CD4-positive, alpha-beta T cell (primary cell): ENCODE measurements around the gene LIPK. TPM values are rescaled to one million over a fixed set of nuclear protein-coding genes. Genes with fewer than 3 reads are reported as not detected.

ENCODE experiments used
- ATAC-seq: fragments of 200-7000 bp; cut with Tn5 transposase; one replicate; pipeline ENCODE4 v1.10.0; 2022; ENCODE audit warnings: mild to moderate bottlenecking; ENCODE audit not compliant: poor library complexity
- CTCF ChIA-PET: fragments of 350-600 bp; sonication (Branson Sonifier 250); formaldehyde crosslinking; loops from one replicate; lab custom pipeline; 2021; ENCODE audit warnings: antibody characterized with exemption, inconsistent platforms; lab: Charles Lee
- POLR2A ChIA-PET: fragments of 350-600 bp; sonication (Branson Sonifier 250); formaldehyde crosslinking; loops from one replicate; lab custom pipeline; 2021; ENCODE audit warnings: antibody characterized with exemption, inconsistent platforms; lab: Charles Lee
- DNase-seq, 14 experiments: peaks; one replicate each; pipeline ENCODE4 v3.0.0-alpha.2; 2013 to 2020; ENCODE audit warnings: mixed read lengths in 2 of 14
- H3K27ac ChIP-seq, 2 donors: one replicate each; pipeline versions ENCODE4 v1.5.1 to v1.7.0; 2013; ENCODE audit warnings: low read length in 2 of 2, low read depth in 1 of 2, mild to moderate bottlenecking in 1 of 2
- H3K27me3 ChIP-seq, 2 experiments: 1 replicate in 1 of 2; 2 replicates in 1 of 2; pipeline versions ENCODE4 v1.6.1 to v1.7.0; 2013; ENCODE audit warnings: low read length in 2 of 2, control low read depth in 1 of 2, mild to moderate bottlenecking in 1 of 2, moderate library complexity in 1 of 2; ENCODE audit not compliant: insufficient read depth in 2 of 2, control insufficient read depth in 1 of 2
- H3K36me3 ChIP-seq: one replicate; pipeline ENCODE4 v1.6.1; 2013; ENCODE audit warnings: low read length, control low read depth; ENCODE audit not compliant: insufficient read depth
- H3K4me1 ChIP-seq: one replicate; pipeline ENCODE4 v1.6.1; 2013; ENCODE audit warnings: low read length, control low read depth; ENCODE audit not compliant: insufficient read depth
- H3K4me3 ChIP-seq: one replicate; pipeline ENCODE4 v1.5.1; 2013; ENCODE audit warnings: mild to moderate bottlenecking, low read length, moderate library complexity
- H3K9me3 ChIP-seq, 2 experiments: 1 replicate in 1 of 2; 2 replicates in 1 of 2; pipeline versions ENCODE4 v1.6.1 to v1.7.0; 2013; ENCODE audit warnings: low read length in 2 of 2, mild to moderate bottlenecking in 2 of 2, control low read depth in 1 of 2, moderate library complexity in 1 of 2; ENCODE audit not compliant: control insufficient read depth in 1 of 2, insufficient read depth in 1 of 2
- H3K27ac Mint-ChIP-seq: one replicate; pipeline ENCODE4 v1.8.0; 2020; ENCODE audit warnings: mixed read lengths
- H3K27me3 Mint-ChIP-seq: one replicate; pipeline ENCODE4 v1.8.0; 2021; ENCODE audit warnings: mixed read lengths
- H3K36me3 Mint-ChIP-seq: one replicate; pipeline ENCODE4 v1.8.0; 2021; ENCODE audit warnings: low read depth, mixed read lengths
- H3K4me1 Mint-ChIP-seq: one replicate; pipeline ENCODE4 v1.8.0; 2021; ENCODE audit warnings: low read depth, mixed read lengths
- H3K4me3 Mint-ChIP-seq: one replicate; pipeline ENCODE4 v1.8.0; 2020; ENCODE audit warnings: mild to moderate bottlenecking, mixed read lengths
- H3K9me3 Mint-ChIP-seq: one replicate; pipeline ENCODE4 v1.8.0; 2020; ENCODE audit warnings: mixed read lengths
- intact Hi-C, 2 experiments: fragments of 100-400 bp; cut with DNase I in 1 of 2; cut with micrococcal nuclease in 1 of 2; formaldehyde crosslinking; loops; one replicate each; pipeline versions ENCODE4 v1.15.1 to v1.9.0; 2023 to 2025; cut with DNase I, micrococcal nuclease
- total RNA-seq, 174 experiments: library from RNA in 2 of 174; stranded (reverse) in 2 of 174; gene quantifications; one replicate each; pipeline ENCODE4 v1.2.3 and lab custom pipeline; 2021 to 2026
- TF ChIP-seq, protein P1 (sequence below): fragments of 200-600 bp; IDR thresholded peaks from one replicate; pipeline ENCODE4 v1.8.0; 2022; ENCODE audit warnings: antibody characterized with exemption, mild to moderate bottlenecking

Gene LIPK
- total RNA-seq, 2 experiments from 2014 or later: not detected

- ATAC-seq (no peak), DNase-seq (no peak)
- H3K27ac Mint-ChIP-seq: no peak overlapping the region
- Histone ChIP-seq H3K9me3 (no peaks in the 10 kb centered on the region), H3K4me3 (no peak overlapping the region), H3K27me3 (no peaks in the 10 kb centered on the region), H3K27ac (no peak overlapping the region), H3K36me3 (no peaks in the 10 kb centered on the region), H3K4me1 (no peaks in the 10 kb centered on the region)
- POLR2A ChIA-PET: no interaction called here
- no peak overlapping the region for H3K4me3 Mint-ChIP-seq
- H3K36me3 Mint-ChIP-seq: no peaks in the 10 kb centered on the region
- CTCF ChIA-PET: interaction anchor here (0.6 kb wide), 1 partner anchor 128 kb away, joined by 3 read pairs; no protein-coding TSS in a partner anchor
- no peaks in the 10 kb centered on the region for H3K9me3 Mint-ChIP-seq
- intact Hi-C loops: no loop called here
- peaks cover 4% of the 10 kb centered on the region for H3K27me3 Mint-ChIP-seq
- H3K4me1 Mint-ChIP-seq: no peaks in the 10 kb centered on the region
- TF ChIP-seq, protein P1, sequence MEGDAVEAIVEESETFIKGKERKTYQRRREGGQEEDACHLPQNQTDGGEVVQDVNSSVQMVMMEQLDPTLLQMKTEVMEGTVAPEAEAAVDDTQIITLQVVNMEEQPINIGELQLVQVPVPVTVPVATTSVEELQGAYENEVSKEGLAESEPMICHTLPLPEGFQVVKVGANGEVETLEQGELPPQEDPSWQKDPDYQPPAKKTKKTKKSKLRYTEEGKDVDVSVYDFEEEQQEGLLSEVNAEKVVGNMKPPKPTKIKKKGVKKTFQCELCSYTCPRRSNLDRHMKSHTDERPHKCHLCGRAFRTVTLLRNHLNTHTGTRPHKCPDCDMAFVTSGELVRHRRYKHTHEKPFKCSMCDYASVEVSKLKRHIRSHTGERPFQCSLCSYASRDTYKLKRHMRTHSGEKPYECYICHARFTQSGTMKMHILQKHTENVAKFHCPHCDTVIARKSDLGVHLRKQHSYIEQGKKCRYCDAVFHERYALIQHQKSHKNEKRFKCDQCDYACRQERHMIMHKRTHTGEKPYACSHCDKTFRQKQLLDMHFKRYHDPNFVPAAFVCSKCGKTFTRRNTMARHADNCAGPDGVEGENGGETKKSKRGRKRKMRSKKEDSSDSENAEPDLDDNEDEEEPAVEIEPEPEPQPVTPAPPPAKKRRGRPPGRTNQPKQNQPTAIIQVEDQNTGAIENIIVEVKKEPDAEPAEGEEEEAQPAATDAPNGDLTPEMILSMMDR: no peak
These were observed 23.6 kb upstream of the LIPK start for GRCh38 chr10:88682491-88682890.

DNA sequence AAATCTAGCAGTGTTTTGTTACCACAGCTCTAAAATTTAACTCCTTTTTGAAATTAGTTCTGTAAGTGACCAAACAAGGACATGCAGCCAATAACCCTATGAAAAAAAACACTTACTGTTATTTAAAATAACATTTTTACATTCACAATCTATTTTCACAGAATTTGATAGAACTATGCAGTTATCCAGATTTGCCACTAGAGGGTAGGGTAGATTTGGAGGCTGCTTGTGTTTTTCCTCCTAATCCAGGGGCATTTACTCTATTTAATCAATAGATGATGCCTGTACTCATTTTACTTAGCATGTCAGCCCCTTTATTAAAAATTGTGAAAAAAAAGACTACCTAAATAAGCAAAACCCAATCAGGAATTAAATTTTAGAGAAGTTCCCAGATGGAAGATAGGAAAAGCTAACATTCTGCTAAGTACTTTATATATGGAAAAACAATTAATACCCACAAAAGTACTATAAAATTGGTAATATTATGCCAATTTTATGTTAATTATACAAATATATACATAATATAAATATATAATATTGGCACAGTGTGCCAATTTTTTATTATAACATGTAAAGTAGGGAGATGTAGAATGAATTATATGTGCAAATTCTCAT, 18.1 kb upstream of the LIPK start:
- no peaks in the 10 kb centered on the region for H3K27me3 ChIP-seq

GRCh38 chr10:88689366-88689765, 16.7 kb upstream of the LIPK start:
- intact Hi-C loops: loop anchor here (5.0 kb wide), 3 partner anchors 123 to 528 kb away; no protein-coding TSS in a partner anchor
- H3K4me1 ChIP-seq: no peaks in the 10 kb centered on the region
- ChIA-PET POLR2A (no interaction called here), CTCF (no interaction called here)
- H3K27ac Mint-ChIP-seq: no peak overlapping the region
- no peak overlapping the region for H3K4me3 ChIP-seq
- H3K4me3 Mint-ChIP-seq: no peak overlapping the region
- H3K27me3 ChIP-seq: no peaks in the 10 kb centered on the region
- no peaks in the 10 kb centered on the region for H3K36me3 ChIP-seq
- DNase-seq (no peak), ATAC-seq (no peak)
- TF ChIP-seq, protein P1: no peak
- no peaks in the 10 kb centered on the region for H3K4me1 Mint-ChIP-seq
- H3K36me3 Mint-ChIP-seq: no peaks in the 10 kb centered on the region
- no peaks in the 10 kb centered on the region for H3K27me3 Mint-ChIP-seq
- no peaks in the 10 kb centered on the region for H3K9me3 ChIP-seq
- H3K27ac ChIP-seq: no peak overlapping the region
- H3K9me3 Mint-ChIP-seq: no peaks in the 10 kb centered on the region

More for the DNA sequence above, 18.1 kb upstream of the LIPK start:
- H3K9me3 Mint-ChIP-seq: no peaks in the 10 kb centered on the region
- TF ChIP-seq, protein P1: peak; percentile 87
- Histone ChIP-seq H3K4me3 (no peak overlapping the region), H3K36me3 (no peaks in the 10 kb centered on the region), H3K9me3 (no peaks in the 10 kb centered on the region), H3K27ac (no peak overlapping the region), H3K4me1 (no peaks in the 10 kb centered on the region)
- H3K27me3 Mint-ChIP-seq: peaks cover 2% of the 10 kb centered on the region
- no peaks in the 10 kb centered on the region for H3K36me3 Mint-ChIP-seq
- POLR2A ChIA-PET: no interaction called here
- CTCF ChIA-PET: interaction anchor here (1.0 kb wide), 1 partner anchor 122 kb away, joined by 3 read pairs; no protein-coding TSS in a partner anchor
- DNase-seq (peak in 3 of 14 experiments; percentile 34 to 41 (median 34)), ATAC-seq (peak; percentile 49)
- intact Hi-C loops: loop anchor here (1.0 to 5.0 kb wide), 4 partner anchors 124 to 529 kb away; no protein-coding TSS in a partner anchor
- H3K27ac Mint-ChIP-seq: no peak overlapping the region
- no peak overlapping the region for H3K4me3 Mint-ChIP-seq
- H3K4me1 Mint-ChIP-seq: no peaks in the 10 kb centered on the region
